Brain pericyte (primary cell): ENCODE data around the gene TRIM9.

Source experiments
- DNase-seq: peaks from one replicate; pipeline ENCODE4 v3.0.0-alpha.2; 2012; ENCODE audit warnings: low read depth, low spot score

Gene TRIM9

GRCh38 chr14:51058382-51058781, 36.5 kb downstream of the TRIM9 start:
- no peak for DNase-seq

- DNase-seq: no peak
Measured at GRCh38 chr14:51056421-51056820, 38.5 kb downstream of the TRIM9 start.

GRCh38 chr14:51053157-51053556, 41.7 kb downstream of the TRIM9 start:
- no peak for DNase-seq

- no peak for DNase-seq
Measured at GRCh38 chr14:51044961-51045360, 49.9 kb downstream of the TRIM9 start.

GRCh38 chr14:51041883-51042282, 53.0 kb downstream of the TRIM9 start:
- no peak for DNase-seq

GRCh38 chr14:51041108-51041531, 53.8 kb downstream of the TRIM9 start:
- no peak for DNase-seq

- DNase-seq: no peak
Measured at GRCh38 chr14:51039252-51039651, 55.7 kb downstream of the TRIM9 start.

- no peak for DNase-seq
Measured at GRCh38 chr14:51035611-51036192, 59.2 kb downstream of the TRIM9 start.

- DNase-seq: no peak
Measured at GRCh38 chr14:51028851-51029754, 65.8 kb downstream of the TRIM9 start.

GRCh38 chr14:51028361-51028760, 66.5 kb downstream of the TRIM9 start:
- DNase-seq: no peak

GRCh38 chr14:51024377-51024776, 70.5 kb downstream of the TRIM9 start:
- DNase-seq: no peak

GRCh38 chr14:51023964-51024363, 70.9 kb downstream of the TRIM9 start:
- no peak for DNase-seq

GRCh38 chr14:51022769-51023168, 72.1 kb downstream of the TRIM9 start:
- no peak for DNase-seq

GRCh38 chr14:51020024-51020710, 74.7 kb downstream of the TRIM9 start:
- no peak for DNase-seq

GRCh38 chr14:51019089-51019488, 75.8 kb downstream of the TRIM9 start:
- no peak for DNase-seq

GRCh38 chr14:51018521-51018920, 76.4 kb downstream of the TRIM9 start:
- no peak for DNase-seq

- no peak for DNase-seq
Measured at GRCh38 chr14:51014625-51015024, 80.3 kb downstream of the TRIM9 start.

GRCh38 chr14:51014086-51014485, 80.8 kb downstream of the TRIM9 start:
- DNase-seq: no peak

- no peak for DNase-seq
Measured at GRCh38 chr14:51012055-51012454, 82.8 kb downstream of the TRIM9 start.

GRCh38 chr14:51008446-51008845, 86.5 kb downstream of the TRIM9 start:
- DNase-seq: no peak

GRCh38 chr14:51006781-51007211, 88.1 kb downstream of the TRIM9 start:
- no peak for DNase-seq

- no peak for DNase-seq
Measured at GRCh38 chr14:51006324-51006723, 88.6 kb downstream of the TRIM9 start.
